ENCODE results near the gene LRRC36.

DNA sequence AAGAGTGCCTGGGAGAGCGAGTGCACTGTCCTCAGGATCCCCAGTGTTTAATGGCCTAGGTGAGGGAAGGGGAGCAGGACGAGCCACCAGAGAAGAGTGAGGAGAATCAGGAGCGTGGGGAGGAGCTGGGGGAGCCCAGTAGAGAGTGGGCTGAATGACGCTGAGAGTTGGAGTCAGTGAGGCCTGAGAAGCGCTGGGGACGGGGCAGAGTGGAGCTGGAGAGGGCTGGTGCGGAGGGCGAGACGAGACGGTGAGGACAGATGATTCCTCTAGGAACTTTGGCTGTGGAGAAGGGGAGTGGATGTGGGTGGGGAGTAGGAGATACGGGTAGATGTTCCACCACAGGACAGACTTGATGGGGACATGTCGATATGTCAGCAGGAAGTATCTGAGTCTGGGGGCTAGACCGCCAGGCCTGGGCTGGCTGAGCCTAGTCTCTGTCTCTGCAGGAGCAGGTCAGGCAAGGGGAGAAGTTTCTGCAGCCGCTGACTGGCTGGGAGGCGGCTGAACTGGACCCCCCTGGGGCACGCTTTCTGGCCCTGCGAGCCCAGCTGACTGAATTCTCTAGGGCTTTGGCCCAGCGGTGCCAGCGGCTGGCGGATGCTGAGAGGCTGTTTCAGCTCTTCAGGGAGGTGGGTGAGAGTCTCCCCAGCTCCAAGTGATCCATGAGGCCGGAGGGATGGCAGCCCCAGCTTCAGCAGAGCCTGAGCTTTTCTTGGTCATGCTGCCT lies 42.6 kb upstream of the LRRC36 start:
- TF ChIP-seq, protein P1, sequence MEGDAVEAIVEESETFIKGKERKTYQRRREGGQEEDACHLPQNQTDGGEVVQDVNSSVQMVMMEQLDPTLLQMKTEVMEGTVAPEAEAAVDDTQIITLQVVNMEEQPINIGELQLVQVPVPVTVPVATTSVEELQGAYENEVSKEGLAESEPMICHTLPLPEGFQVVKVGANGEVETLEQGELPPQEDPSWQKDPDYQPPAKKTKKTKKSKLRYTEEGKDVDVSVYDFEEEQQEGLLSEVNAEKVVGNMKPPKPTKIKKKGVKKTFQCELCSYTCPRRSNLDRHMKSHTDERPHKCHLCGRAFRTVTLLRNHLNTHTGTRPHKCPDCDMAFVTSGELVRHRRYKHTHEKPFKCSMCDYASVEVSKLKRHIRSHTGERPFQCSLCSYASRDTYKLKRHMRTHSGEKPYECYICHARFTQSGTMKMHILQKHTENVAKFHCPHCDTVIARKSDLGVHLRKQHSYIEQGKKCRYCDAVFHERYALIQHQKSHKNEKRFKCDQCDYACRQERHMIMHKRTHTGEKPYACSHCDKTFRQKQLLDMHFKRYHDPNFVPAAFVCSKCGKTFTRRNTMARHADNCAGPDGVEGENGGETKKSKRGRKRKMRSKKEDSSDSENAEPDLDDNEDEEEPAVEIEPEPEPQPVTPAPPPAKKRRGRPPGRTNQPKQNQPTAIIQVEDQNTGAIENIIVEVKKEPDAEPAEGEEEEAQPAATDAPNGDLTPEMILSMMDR (IDR thresholded peaks at IDR 0.05; ENCODE audit: insufficient read depth, low read length), result no peak
- TF ChIP-seq, protein P2, sequence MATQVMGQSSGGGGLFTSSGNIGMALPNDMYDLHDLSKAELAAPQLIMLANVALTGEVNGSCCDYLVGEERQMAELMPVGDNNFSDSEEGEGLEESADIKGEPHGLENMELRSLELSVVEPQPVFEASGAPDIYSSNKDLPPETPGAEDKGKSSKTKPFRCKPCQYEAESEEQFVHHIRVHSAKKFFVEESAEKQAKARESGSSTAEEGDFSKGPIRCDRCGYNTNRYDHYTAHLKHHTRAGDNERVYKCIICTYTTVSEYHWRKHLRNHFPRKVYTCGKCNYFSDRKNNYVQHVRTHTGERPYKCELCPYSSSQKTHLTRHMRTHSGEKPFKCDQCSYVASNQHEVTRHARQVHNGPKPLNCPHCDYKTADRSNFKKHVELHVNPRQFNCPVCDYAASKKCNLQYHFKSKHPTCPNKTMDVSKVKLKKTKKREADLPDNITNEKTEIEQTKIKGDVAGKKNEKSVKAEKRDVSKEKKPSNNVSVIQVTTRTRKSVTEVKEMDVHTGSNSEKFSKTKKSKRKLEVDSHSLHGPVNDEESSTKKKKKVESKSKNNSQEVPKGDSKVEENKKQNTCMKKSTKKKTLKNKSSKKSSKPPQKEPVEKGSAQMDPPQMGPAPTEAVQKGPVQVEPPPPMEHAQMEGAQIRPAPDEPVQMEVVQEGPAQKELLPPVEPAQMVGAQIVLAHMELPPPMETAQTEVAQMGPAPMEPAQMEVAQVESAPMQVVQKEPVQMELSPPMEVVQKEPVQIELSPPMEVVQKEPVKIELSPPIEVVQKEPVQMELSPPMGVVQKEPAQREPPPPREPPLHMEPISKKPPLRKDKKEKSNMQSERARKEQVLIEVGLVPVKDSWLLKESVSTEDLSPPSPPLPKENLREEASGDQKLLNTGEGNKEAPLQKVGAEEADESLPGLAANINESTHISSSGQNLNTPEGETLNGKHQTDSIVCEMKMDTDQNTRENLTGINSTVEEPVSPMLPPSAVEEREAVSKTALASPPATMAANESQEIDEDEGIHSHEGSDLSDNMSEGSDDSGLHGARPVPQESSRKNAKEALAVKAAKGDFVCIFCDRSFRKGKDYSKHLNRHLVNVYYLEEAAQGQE (IDR thresholded peaks at IDR 0.05; ENCODE audit: insufficient replicate concordance, low read depth), result no peak
- TF ChIP-seq POLR2AphosphoS5 (IDR thresholded peaks at IDR 0.05; ENCODE audit: low read depth), result no peak
- TF ChIP-seq GABPA (IDR thresholded peaks at IDR 0.05; ENCODE audit: low read depth), result no peak
